Activated CD8-positive, alpha-beta memory T cell treated with anti-CD3 and anti-CD28 coated beads, Interleukin-2, amount 50 U/mL, for 48 hours (primary cell): ENCODE results near the gene SERPINA5.
A peak's percentile ranks its signal among the peaks of the same experiment; 100 is the strongest.

Experiments used
- DNase-seq: peaks from one replicate; pipeline ENCODE4 v3.0.0-alpha.2; 2020

SERPINA5 gene, protein sequence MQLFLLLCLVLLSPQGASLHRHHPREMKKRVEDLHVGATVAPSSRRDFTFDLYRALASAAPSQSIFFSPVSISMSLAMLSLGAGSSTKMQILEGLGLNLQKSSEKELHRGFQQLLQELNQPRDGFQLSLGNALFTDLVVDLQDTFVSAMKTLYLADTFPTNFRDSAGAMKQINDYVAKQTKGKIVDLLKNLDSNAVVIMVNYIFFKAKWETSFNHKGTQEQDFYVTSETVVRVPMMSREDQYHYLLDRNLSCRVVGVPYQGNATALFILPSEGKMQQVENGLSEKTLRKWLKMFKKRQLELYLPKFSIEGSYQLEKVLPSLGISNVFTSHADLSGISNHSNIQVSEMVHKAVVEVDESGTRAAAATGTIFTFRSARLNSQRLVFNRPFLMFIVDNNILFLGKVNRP

DNA sequence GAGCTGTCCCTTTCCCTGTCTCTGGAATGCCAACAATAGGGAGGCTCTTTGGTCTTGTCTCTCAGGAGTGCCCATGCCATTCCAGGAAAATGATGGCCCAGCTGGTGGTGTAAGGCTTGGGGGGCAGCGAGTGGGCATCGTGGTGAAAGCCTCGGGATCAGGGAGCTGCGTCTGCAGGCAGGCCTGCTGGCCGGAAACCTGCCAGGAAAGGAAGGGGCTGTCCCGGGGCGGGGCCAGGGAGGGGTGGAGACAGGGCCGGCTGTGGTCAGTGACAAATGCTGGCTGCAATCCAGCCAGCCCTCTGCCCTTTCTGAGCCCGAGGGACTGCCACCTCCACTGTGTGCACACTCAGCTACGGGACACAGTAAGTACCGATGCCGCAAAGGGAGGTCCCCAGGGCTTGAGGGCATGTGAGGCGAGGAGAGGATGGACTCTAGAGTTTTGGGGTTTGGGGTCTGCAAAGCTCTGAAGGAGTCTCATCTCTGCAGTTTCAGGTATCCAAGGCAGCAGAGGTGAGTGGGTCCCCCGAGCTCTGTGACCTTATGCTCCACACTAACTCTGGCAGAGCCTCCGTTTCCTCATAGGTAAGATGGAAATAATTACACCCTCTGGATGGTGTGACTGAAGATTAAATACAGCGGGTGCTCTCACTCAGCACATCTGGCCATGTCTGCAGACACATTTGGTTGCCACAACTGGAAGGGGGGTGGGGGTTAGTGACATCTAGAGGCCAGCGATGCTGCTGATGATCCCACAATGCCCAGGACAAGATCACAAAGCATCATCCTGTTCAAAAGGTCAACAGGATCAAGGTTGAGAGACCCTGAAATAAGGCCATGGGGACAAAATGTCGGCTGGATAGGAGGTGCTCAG lies at the start of gene SERPINA5:
Gene SERPINA5 (plus strand): TSS at position 300 of the 873 bp plus-strand sequence. CDS start 5,937 bp downstream, outside the sequence.
- DNase-seq: no peak

DNA sequence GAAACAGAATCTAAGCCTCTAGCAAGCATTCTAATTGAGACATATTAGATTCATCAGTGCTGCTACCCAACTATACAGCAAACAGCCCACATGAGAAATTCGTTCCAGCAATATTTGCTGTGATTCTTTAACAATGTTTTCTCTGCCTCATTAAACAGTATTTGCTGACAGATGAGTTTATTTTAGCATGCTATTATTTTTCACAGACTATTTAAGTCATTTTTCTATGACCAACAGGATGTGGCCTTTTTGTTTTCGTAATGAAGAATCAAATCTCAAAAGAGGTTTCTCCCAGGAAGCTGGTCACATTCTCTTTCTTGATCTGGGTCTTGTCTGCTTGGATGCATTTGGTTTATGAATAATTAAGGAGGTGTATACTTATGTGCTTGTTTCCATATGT lies 48.8 kb upstream of the SERPINA5 start:
- no peak for DNase-seq

DNA sequence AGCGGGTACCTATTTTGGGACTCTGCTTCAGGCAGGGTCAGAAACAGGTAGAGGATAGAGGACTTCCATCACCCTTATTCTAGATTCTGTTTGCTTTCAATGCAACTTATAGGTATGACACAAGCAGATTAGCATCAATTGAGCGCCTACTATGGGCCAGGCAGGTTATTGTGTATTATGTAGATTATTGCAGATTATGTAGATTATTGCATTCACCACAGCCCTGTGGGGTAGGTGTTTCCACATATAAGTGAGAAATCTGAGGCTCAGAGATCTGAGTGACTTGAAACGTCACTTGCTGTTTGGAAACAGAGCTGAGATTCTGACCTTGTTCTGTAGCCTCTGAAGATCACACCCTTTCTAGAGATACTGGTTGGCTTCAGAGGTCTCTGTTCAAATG lies 45.7 kb upstream of the SERPINA5 start:
- no peak for DNase-seq

DNA sequence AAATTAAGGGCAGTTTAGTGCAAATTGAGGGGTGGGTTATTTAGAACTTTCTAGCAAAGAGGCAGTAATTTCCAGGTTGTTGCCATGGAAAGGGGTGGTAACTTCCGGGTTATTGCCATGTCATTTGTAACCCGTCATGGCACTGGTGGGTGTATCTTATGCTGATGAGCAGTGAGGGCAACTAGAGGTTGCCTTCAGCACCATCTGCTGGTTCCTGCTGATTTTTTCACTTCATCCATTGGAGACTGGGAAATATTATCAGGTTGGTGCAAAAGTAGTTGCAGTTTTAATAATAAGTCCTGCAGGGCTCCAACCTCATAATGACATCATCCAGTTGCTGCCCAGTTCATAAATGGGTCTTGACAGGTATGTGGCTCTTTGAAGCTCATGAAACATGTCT lies 44.4 kb upstream of the SERPINA5 start:
- DNase-seq: no peak

DNA sequence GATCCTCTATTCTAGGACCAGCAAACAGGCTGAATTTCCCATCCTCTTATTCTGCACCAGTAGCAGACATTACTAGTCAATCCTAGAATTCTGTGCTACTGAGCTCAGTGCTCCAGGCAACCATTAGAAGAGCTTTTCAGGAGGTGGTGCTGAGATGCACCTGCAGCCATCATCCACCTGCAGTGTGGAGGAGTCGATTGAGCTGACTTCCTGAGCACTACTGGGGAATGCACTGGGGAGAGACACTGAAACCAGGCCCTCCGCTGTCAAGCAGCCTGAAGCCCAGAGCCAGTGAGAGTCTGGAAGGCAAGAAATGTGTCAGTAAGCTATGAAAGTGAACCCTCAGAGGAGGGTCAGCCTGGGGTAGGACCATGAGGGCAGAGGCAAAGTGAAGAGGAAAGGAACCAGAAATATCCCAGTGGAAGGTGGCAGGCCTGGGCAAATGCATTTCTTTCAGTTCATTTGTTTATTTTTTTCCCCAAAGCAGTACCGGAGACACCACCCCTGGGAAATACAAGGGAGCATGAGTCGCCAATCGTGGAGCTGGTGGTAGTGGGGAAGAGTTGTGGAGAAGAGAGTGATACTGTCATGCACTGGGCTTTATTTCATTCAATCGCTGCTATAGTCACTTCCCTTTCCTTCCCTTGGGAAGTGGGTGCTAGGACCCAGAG lies 43.0 kb upstream of the SERPINA5 start:
- DNase-seq: no peak

DNA sequence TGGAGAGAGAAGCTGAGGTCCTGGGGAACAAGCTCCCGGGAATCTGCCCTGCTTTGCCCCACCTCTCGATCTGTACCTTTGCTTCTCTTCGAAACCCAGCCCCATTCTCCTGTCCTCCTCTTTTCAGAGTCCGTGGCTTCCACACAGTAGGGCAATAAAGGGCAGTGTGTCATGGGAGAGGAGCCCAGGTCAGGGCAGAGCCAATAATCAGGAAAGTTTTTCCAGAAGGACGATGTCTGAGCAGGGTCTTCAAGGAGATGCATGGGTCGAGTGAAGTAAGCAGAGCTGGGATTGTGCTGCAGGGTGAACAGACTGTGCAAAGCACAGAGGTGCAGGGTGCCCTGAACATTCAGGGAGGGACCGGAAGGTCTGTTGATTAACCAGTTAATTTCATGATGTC lies 42.0 kb upstream of the SERPINA5 start:
- no peak for DNase-seq

DNA sequence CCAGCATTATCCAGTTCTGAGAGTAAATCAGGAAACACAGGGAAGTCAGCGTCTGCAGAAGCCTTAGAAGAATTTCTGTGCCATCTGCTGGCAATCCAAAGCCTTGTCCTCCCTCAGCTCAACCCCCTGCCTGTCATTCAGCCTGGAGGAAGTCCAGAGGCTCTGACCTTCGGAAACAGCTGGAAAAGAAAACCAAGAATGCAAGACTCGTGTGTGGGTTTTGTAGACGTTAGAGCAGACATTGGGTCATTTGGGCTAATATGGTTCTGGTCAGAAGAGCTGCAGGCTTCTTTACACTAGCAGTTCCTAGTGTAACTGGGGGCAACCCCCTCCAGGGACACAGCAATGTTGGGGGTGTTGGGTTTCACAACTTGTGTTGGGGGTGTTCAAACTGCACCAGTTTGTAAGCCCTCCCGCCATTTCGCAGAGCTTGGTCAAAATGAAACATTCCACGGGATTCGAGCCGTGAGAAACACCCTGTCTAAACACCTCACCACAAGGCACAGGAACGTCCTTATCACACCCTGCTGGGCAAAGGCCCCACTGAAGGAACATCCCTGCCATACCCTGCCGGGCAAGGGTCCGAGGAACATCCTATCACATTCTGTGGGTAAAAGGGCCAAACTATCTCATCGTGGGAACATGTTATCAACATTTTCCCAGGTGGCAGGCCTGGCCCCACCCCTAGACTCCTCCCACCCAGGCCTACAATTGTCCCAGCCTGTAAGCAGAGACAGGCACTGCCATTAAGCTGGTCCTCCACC lies 41.0 kb upstream of the SERPINA5 start:
- no peak for DNase-seq

DNA sequence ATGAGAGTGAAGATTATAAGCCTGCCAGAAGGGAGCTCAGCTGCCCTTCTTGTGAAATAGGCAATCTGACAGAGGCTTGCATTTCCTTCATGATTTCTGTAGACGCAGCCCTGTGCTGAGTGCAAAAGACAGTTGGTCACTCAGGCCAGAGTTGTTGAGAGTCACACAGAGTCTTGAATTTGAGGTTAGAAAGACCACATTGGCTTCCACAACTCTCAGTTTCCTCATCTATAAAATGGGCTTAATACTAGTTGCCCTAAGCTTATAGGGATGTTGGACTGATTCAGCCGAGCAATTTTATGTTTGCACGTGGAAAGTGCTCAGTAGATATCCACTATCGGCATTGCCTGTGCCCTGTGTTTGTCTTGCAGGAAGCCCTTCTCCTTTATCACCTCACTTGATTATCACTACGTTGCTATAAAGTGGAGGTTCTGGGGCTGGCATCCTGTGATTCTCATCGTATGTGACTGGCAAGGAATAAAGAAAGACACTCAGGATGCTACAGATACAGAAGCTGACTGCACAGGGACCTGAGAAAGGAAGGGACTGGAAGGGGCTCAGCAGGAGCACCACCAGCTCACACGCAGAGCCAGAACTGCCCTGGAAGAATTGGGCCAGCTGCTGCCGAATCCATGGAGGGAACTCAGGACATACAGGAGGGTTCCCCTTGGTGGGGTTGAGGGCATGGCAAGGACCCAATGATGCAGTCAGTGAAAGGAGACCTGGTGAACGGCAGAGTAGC lies 39.8 kb upstream of the SERPINA5 start:
- DNase-seq: no peak

DNA sequence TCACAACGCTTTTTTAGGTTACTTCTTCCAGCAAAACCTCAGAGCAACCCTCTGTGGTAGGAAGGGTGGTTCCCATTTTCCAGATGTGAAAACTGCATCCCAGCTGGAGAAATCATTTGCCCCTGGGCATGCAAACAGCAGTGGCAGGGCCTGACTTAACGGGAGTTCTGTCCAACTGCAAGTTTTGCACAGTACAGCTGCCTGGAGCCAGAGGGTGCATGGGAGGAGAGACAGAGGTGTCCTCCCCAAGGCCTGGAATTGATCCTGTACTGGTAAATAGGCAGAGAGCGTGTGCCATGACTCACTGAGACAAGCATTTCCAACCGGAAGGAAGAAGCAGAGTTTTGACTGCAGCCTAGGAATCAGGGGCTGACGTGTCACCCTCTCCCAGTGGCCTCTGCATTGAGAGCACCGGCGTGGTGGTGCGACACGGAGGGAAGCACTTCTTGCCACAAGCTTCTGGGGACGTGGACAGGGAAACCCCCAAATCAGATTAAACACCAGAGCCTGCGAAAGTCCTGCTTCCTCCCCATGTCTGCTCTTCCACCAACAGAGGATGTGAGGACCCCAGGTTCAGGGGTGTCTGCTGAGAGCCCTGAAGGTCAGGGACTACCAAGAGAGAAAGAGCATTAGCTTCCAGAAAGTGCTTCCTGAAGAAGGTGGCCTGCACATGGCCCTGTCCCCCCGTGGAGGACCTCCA lies 39.0 kb upstream of the SERPINA5 start:
- DNase-seq: no peak

DNA sequence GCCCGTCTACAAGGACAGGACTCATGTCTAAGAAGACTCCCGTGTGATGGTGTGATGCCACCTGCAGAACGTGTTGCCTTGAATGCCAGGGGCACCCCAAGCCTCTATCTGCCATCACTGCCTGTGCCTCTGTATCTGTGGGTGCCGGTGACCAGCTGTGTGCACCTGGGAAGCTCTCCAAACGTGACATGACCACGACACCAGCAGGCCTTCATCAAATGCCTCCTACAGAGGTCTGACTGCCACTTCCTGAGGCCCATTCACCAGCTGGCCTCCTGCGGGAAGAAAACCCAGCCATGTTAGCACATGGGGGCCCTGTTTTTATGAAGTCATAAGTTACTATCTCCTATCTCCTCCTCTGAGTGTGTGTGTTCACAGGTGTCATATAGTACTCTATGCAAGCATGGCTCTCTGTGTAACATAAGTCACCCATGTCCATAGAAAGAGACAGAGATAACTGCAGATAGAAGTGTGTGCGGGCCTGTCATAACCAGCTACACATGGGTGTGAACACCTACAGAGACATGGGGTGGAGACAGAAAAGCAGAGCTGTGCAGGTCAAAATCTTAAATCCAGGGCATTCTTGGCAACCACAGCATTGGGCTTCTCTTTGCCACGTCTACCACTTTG lies 38.3 kb upstream of the SERPINA5 start:
- DNase-seq: no peak

DNA sequence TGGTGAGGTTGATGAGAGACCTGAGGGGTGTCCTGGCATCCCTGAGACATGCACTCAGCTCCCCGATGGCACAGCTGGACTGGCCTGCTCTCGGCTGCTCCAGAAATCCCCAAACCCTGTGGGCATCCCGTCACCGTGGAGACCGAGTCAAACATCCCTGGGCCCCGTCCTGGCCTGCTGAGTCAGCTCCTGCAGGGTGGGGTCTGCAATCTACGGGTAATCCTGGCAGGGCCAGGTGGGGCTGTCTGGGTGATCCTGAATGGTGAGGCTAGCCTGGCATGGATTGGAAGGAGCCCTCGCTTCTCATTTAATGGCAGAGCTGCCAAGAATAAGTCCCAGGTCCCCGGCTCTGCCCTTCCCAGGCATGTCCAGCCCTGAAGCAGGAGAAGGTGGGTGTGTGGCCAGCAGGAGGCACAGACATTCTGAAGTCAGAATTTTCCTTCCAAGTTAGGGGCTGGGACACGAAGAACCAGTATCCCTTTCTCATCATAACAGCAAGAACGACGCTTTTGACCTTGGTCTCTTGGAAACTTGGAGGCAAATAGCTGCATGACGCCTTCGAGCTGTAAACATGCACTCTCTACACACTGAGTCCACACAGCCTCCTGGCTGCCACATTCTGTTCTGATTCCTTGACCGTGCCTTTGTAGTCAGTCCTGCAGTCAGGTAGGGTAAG lies 37.6 kb upstream of the SERPINA5 start:
- no peak for DNase-seq

DNA sequence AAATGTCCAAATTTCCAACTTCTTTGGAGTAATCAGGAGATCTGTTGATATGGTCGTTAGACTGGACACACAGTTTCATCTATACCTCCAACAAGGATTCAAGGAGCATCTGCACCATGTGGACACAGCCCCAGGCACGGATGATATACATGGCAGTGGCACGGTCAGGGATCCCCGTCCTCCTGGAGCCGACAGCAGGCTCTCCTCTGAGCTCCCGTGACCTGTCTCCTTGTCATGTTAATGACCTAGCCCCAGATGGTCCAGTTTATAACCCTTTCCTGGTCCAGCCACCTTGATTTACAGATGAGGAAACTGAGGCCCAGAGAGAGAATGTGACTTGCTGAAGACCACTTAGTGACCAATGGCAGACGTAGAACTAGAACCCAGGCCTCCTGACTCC lies 36.5 kb upstream of the SERPINA5 start:
- no peak for DNase-seq

DNA sequence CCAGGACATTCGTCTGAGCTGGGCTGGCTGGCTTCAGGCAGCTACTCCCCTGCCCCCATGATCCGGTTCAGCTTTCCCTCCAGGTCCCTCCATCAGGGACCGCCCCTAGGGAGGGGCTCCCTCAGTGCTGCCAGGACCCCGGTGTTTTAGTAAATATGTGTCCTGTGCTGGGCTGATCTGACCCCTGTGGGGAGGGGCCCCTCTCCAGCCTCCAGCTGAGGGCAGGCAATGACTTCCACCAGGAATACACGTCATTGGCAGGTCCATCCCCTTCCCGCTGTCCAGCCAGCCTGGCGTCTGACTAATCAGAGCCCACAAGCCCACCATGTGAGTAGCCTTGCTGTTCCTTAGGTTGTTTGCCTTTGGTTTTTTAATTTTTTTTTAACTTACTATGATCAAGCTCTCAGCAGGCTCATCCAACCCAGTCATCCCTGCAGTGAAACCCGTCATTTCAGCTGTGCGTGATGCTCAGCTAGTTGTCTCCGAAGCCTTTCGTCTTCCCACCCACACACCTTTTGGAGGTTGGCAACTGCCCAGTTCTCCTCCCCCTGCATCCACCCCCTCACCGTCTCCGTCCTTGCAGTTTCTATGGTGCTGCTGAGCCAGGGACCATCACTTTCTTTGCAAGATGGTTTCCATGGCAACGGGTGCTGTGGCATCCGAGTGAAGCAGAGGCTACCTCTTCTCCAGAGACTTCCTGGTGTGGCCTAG lies 35.9 kb upstream of the SERPINA5 start:
- DNase-seq: no peak

DNA sequence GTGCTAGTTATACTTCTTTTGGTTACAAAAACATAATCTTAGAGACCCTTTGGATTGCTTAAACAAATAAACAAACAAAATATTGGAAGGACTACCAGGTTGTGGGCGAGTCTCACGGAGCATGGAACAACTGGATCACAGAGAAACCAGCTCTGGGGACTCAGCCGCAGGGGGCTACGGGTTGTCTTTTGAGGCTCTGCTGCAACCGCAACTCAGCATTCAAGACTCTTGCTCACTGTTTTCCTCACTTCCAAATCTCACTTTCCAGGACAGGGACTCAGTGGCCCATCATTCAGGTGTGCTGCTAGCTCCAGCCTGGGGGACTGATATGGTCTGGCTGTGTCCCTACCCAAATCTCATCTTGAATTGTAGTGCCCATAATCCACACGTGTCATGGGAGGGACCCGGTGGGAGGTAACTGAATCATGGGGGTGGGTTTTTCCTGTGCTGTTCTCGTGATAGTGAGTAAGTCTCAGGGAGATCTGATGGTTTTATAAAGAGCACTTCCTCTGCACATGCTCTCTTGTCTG lies 34.0 kb upstream of the SERPINA5 start:
- DNase-seq: no peak

DNA sequence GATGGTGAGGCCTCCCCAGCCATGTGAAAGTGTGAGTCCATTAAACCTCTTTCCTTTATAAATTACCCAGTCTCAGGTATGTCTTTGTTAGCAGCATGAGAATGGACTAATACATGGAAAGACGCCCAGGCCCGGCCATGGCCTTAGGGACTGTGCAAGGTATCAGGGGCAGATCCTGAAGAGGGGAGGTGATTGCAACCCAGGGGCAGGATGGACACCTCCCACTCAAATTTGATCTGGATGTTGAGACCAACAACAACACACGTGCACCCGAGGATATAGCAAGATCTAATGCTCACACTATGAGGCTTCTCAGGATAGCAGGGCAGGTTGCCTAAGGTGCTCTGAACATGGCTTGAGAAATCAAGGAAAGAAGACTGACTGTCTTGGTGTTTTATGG lies 33.5 kb upstream of the SERPINA5 start:
- no peak for DNase-seq

DNA sequence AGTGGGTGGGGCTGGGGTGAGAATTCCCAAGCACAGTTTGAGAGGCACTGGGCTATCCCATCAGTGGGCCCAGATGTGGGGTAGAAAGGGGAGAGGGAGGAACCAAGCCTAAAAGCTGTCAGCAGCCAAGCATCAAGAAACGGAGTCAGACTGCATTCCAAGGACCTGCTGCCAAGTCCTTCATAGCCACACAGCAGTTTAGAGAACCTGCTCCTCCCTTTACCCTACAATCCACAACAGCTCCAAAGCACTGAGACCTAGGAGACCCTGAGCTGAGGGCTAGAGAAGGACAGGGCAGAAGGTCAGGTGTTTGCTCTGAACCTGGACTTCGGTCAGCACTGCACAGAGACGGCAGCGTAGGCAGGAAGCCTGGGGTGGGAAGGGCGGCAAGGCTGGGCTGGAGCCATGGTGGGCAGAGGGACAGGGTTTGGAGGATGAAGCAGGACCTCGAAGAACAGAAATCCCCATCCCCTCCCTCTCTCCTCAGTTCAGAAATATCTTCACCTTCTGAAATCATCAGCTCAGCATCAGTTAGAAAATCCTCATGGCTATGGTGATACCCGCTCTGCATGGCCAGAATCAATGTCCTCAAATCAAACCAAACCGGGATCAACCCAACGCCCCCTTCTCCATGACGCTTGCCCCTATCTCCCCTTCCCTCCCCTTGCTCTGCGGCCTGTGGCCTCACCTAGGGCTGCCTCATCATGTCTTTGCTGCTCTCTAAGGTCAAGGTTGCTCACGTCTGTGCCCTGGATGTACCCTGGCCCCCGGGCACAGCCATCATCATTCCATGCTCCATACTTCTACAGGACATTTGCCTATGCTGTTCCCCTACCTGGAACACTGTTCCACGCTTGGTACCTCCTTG lies 32.9 kb upstream of the SERPINA5 start:
- DNase-seq: no peak

DNA sequence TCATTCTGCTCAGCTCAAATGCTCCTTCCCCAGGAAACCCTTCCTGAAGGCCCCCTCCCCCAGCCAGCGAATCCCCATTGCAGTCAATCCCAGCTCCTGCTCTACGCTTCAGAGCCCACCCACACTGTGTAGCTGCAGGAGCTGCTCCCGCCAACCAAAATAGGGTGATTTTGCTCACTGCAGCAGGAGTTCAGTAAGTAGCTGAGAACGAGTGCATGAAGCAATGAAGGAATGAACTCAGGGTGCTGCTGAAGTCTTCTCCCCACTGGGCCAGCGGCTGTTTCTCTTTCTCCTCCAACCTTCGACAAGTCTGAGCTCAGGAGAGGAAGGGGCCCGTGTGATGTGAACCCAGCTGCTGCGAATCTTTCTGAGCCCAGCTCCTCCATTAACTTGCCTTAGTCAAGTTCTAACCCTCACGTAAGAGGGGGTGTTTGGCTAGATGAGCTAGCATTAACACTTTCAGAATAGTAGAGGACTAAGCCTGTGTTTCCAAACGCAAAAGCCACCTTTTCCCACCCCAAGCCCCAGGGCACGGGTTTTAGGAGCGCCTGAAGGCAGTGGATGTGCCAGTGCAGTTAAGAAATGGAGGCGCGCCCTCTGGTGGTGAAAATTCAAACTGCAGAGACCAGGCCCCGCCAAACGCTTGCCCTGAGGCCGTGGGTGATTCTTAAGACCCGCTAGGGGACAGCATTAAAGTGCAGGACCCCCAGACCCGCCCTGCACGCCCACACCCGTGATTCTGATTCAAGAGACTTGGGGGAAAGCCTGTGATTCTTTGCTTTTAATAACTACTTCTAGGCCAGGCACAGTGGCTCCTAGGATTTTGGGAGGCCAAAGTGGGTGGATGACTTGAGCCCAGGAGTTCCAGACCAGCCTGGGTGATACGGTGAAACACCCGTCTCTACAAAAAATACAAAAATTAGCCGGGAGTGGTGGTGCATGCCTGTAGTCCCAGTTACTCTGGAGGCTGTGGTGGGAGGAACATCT lies 31.9 kb upstream of the SERPINA5 start:
- peak; percentile 95 for DNase-seq
